ENCODE data around the gene KRTAP5-4. TPM values are rescaled to one million over a fixed set of nuclear protein-coding genes. Genes with fewer than 3 reads are reported as not detected.
A peak's percentile ranks its signal among the peaks of the same experiment; 100 is the strongest.
"Not testable (repeated sequence)": the region's sequence is repeated elsewhere in the genome, so short reads cannot be mapped to it uniquely, and the experiment has no call there.

KRTAP5-4 gene
- total RNA-seq, 1 experiment from 2014 or later = not detected

DNA sequence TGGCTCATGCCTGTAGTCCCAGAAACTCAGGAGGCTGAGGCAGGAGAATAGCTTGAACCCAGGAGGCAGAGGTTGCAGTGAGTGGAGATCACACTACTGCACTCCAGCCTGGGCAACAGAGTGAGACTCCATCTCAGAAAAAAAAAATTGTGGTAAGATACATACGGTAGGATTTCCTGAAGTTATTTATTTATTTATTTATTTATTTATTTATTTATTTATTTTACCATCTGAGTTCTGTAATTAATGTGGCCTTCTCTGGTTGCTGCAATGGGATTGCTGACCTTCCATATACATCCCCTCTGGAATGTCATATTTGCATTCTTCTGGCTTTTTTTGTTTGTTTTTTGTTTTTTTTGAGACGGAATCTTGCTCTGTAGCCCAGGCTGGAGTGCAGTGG is 39.0 kb downstream of the KRTAP5-4 start:
- not testable (repeated sequence) for H3K4me1 ChIP-seq (ENCODE audit: low read length); H3K9ac ChIP-seq (ENCODE audit: low read length); H3K9me3 ChIP-seq (ENCODE audit: low read length); H4K20me1 ChIP-seq (ENCODE audit: insufficient read depth, low read depth, low read length); H3K4me3 ChIP-seq (ENCODE audit: low read length); H3K27ac ChIP-seq (ENCODE audit: low read length); H3K36me3 ChIP-seq (ENCODE audit: insufficient read depth, low read length); DNase-seq; H3K9me2 ChIP-seq (replicated peaks; ENCODE audit: insufficient read depth, low read length); H2AFZ ChIP-seq (ENCODE audit: low read length); H3K79me2 ChIP-seq (ENCODE audit: low read length); H3K4me2 ChIP-seq (ENCODE audit: low read depth, low read length, poor library complexity, severe bottlenecking); H3K27me3 ChIP-seq (ENCODE audit: low read length)

DNA sequence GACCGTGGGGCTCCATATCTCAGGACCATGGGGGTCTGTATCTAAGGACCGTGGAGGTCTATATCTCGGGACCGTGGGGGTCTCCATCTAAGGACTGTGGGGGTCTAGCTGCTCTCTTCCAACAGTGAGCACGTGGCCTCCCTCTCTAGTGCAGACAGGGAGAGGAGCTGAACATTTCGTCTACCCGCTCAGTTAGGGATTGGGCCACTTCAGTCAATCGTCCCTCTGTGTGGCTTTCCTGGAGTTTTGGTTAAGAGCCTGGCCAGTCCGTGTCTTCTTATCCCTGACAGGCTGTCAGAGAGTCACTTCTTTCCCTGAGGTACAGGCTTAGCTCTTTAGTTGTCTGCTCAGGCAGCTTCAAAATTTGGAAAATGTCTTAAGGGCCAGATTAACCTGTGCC is 40.0 kb downstream of the KRTAP5-4 start:
- H4K20me1 ChIP-seq (ENCODE audit: insufficient read depth, low read depth, low read length) = no peaks in the 10 kb centered on the region
- H3K9ac ChIP-seq (ENCODE audit: low read length) = no peak overlapping the region
- H3K79me2 ChIP-seq (ENCODE audit: low read length) = no peaks in the 10 kb centered on the region
- no peaks in the 10 kb centered on the region for H3K27me3 ChIP-seq (ENCODE audit: low read length)
- H3K27ac ChIP-seq (ENCODE audit: low read length) = no peak overlapping the region
- H3K9me2 ChIP-seq (replicated peaks; ENCODE audit: insufficient read depth, low read length) = no peaks in the 10 kb centered on the region
- no peak overlapping the region for H3K4me2 ChIP-seq (ENCODE audit: low read depth, low read length, poor library complexity, severe bottlenecking)
- DNase-seq = no peak
- H3K4me3 ChIP-seq (ENCODE audit: low read length) = no peak overlapping the region
- no peaks in the 10 kb centered on the region for H3K9me3 ChIP-seq (ENCODE audit: low read length)
- H2AFZ ChIP-seq (ENCODE audit: low read length) = no peak overlapping the region
- H3K4me1 ChIP-seq (ENCODE audit: low read length) = peaks cover 5% of the 10 kb centered on the region; the same call in 1 of the 2 replicates
- H3K36me3 ChIP-seq (ENCODE audit: insufficient read depth, low read length) = no peaks in the 10 kb centered on the region

DNA sequence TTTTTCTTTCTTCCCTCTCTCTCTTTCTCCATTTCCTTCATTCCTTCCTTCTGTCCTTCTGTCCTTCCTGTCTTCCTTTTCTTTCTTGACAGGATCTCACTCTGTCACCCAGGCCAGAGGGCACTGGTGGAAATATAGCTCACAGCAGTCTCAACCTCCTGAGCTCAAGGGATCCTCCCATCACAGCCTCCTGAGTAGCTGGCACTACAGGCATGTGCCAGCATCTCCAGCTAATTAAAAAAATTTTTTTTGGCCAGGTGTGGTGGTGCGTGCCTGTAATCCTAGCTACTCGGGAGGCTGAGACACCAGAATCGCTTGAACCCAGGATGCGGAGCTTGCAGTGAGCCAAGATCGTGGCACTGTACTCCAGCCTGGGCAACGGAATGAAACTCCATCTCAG is 45.1 kb downstream of the KRTAP5-4 start:
- no peaks in the 10 kb centered on the region for H3K9me2 ChIP-seq (replicated peaks; ENCODE audit: insufficient read depth, low read length)
- no peaks in the 10 kb centered on the region for H3K9me3 ChIP-seq (ENCODE audit: low read length)
- H3K4me1 ChIP-seq (ENCODE audit: low read length) = peaks cover 24% of the 10 kb centered on the region
- no peaks in the 10 kb centered on the region for H3K79me2 ChIP-seq (ENCODE audit: low read length)
- H3K9ac ChIP-seq (ENCODE audit: low read length) = no peak overlapping the region
- H4K20me1 ChIP-seq (ENCODE audit: insufficient read depth, low read depth, low read length) = peaks cover 13% of the 10 kb centered on the region
- H2AFZ ChIP-seq (ENCODE audit: low read length) = no peak overlapping the region
- DNase-seq = no peak
- H3K36me3 ChIP-seq (ENCODE audit: insufficient read depth, low read length) = no peaks in the 10 kb centered on the region
- no peak overlapping the region for H3K4me2 ChIP-seq (ENCODE audit: low read depth, low read length, poor library complexity, severe bottlenecking)
- no peaks in the 10 kb centered on the region for H3K27me3 ChIP-seq (ENCODE audit: low read length)
- no peak overlapping the region for H3K4me3 ChIP-seq (ENCODE audit: low read length)
- no peak overlapping the region for H3K27ac ChIP-seq (ENCODE audit: low read length)

DNA sequence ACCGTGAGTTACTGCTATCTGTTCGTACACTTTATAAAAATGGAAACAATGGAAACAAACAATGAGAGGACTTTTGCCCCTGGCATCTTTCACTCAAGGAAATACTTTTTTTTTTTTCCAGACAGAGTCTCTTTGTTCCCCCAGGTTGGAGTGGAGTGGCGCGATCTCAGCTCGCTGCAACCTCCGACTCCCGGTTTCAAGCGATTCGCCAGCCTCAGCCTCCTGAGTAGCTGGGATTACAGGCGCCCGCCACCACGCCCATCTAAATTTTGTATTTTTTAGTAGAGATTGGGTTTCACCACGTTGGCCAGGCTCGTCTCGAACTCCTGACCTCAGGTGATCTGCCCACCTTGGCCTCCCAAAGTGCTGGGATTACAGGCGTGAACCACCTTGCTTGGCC is 46.2 kb downstream of the KRTAP5-4 start:
- H2AFZ ChIP-seq (ENCODE audit: low read length); H3K4me3 ChIP-seq (ENCODE audit: low read length); DNase-seq; H3K27ac ChIP-seq (ENCODE audit: low read length); H3K9me3 ChIP-seq (ENCODE audit: low read length); H3K9me2 ChIP-seq (replicated peaks; ENCODE audit: insufficient read depth, low read length); H3K9ac ChIP-seq (ENCODE audit: low read length); H3K79me2 ChIP-seq (ENCODE audit: low read length); H3K36me3 ChIP-seq (ENCODE audit: insufficient read depth, low read length); H3K4me2 ChIP-seq (ENCODE audit: low read depth, low read length, poor library complexity, severe bottlenecking); H3K27me3 ChIP-seq (ENCODE audit: low read length): not testable (repeated sequence)
- Histone ChIP-seq H3K4me1 (ENCODE audit: low read length) (peaks cover 24% of the 10 kb centered on the region), H4K20me1 (ENCODE audit: insufficient read depth, low read depth, low read length) (peaks cover 13% of the 10 kb centered on the region)

DNA sequence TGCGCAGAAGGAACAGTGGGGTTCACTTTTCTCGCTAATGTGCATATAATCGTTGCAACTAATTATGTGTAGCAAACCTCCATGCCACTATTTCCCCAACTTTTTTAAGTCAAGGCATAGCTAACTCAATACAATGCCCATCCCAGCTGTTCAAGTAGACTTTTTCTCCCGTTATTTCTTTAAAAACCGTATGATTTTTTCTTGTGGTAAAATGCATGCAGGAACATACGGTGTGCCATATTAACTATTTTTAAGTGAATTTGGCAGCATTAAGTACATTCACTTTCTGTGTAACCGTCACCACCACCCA is 47.0 kb downstream of the KRTAP5-4 start:
- H3K9me3 ChIP-seq (ENCODE audit: low read length) = no peaks in the 10 kb centered on the region
- no peak overlapping the region for H3K4me2 ChIP-seq (ENCODE audit: low read depth, low read length, poor library complexity, severe bottlenecking)
- no peak for DNase-seq
- no peaks in the 10 kb centered on the region for H3K27me3 ChIP-seq (ENCODE audit: low read length)
- no peak overlapping the region for H3K4me3 ChIP-seq (ENCODE audit: low read length)
- H3K36me3 ChIP-seq (ENCODE audit: insufficient read depth, low read length) = no peaks in the 10 kb centered on the region
- H3K79me2 ChIP-seq (ENCODE audit: low read length) = no peaks in the 10 kb centered on the region
- no peak overlapping the region for H3K9ac ChIP-seq (ENCODE audit: low read length)
- peaks cover 24% of the 10 kb centered on the region for H3K4me1 ChIP-seq (ENCODE audit: low read length)
- H2AFZ ChIP-seq (ENCODE audit: low read length) = no peak overlapping the region
- H3K9me2 ChIP-seq (replicated peaks; ENCODE audit: insufficient read depth, low read length) = no peaks in the 10 kb centered on the region
- H3K27ac ChIP-seq (ENCODE audit: low read length) = no peak overlapping the region
- peaks cover 17% of the 10 kb centered on the region for H4K20me1 ChIP-seq (ENCODE audit: insufficient read depth, low read depth, low read length)

DNA sequence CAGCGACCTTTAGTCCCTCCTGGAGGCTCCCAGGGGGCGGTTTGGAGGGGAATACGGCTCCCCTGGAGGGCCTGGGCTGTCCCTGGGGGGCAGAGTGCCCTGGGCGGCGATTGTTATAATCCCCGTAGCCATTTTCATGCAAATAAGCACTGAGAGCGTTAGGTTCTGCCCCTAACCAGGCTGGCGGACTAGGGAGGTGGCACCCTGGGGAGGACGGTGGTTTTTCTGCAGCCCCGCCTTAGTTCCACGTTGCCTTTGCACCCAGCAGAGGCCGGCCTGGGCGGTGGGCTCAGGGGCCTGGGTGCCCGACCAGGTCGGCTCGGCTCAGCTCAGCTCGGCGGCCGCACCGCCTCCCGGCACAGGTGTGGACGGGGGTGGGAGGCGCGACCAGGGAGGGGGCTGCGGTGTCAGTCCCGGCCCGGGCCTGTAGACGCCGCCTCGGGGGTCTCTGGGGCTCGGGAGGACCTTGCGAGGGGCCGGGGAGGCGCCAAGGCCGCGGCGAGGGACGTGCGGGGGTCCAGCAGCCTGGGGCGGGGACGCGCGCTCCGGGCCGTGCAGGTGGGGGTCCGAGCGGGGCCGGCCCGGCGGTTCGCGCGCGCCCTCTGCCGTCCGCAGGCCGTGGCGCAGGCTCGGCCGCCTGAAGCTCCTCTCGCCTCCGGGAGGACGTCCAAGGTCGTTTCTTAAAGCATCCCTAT is 47.6 kb downstream of the KRTAP5-4 start:
- Histone ChIP-seq H3K36me3 (ENCODE audit: insufficient read depth, low read length) (no peaks in the 10 kb centered on the region), H3K4me2 (ENCODE audit: low read depth, low read length, poor library complexity, severe bottlenecking) (peak overlapping the region; percentile 74), H3K27ac (ENCODE audit: low read length) (no peak overlapping the region), H3K9me2 (replicated peaks; ENCODE audit: insufficient read depth, low read length) (no peaks in the 10 kb centered on the region), H3K79me2 (ENCODE audit: low read length) (no peaks in the 10 kb centered on the region), H3K27me3 (ENCODE audit: low read length) (no peaks in the 10 kb centered on the region), H3K9me3 (ENCODE audit: low read length) (no peaks in the 10 kb centered on the region), H4K20me1 (ENCODE audit: insufficient read depth, low read depth, low read length) (peaks cover 22% of the 10 kb centered on the region), H3K4me3 (ENCODE audit: low read length) (peak overlapping the region; percentile 54; the same call in 1 of the 2 replicates), H2AFZ (ENCODE audit: low read length) (no peak overlapping the region), H3K4me1 (ENCODE audit: low read length) (peaks cover 24% of the 10 kb centered on the region), H3K9ac (ENCODE audit: low read length) (no peak overlapping the region)
- peak; percentile 89 for DNase-seq

DNA sequence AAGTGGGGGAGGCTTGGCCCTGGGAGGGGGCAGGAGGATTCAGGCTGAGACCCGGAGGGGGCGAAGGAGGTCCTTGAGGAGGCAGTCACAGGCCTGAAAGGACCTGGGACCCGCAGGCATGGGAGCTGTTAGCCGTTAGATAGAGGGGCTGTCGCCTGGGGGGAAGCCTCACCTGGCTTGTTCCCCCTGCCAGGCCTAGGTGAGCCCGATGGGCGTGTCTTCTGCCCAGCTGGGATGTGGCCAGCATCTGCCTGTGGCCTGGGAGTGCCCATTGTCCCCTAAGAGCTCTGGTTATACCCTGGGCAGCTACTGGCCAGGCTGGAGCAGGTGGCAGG is 48.1 kb downstream of the KRTAP5-4 start:
- DNase-seq = no peak
- Histone ChIP-seq H3K9me3 (ENCODE audit: low read length) (no peaks in the 10 kb centered on the region), H3K4me2 (ENCODE audit: low read depth, low read length, poor library complexity, severe bottlenecking) (peak overlapping the region; percentile 74), H3K36me3 (ENCODE audit: insufficient read depth, low read length) (no peaks in the 10 kb centered on the region), H3K27ac (ENCODE audit: low read length) (no peak overlapping the region), H3K4me1 (ENCODE audit: low read length) (peaks cover 24% of the 10 kb centered on the region), H3K9ac (ENCODE audit: low read length) (no peak overlapping the region), H4K20me1 (ENCODE audit: insufficient read depth, low read depth, low read length) (peaks cover 27% of the 10 kb centered on the region), H2AFZ (ENCODE audit: low read length) (no peak overlapping the region), H3K27me3 (ENCODE audit: low read length) (no peaks in the 10 kb centered on the region), H3K4me3 (ENCODE audit: low read length) (0 out of 2 replicates have a peak overlapping the region, but pooled peaks have one; percentile 54), H3K79me2 (ENCODE audit: low read length) (no peaks in the 10 kb centered on the region), H3K9me2 (replicated peaks; ENCODE audit: insufficient read depth, low read length) (no peaks in the 10 kb centered on the region)

DNA sequence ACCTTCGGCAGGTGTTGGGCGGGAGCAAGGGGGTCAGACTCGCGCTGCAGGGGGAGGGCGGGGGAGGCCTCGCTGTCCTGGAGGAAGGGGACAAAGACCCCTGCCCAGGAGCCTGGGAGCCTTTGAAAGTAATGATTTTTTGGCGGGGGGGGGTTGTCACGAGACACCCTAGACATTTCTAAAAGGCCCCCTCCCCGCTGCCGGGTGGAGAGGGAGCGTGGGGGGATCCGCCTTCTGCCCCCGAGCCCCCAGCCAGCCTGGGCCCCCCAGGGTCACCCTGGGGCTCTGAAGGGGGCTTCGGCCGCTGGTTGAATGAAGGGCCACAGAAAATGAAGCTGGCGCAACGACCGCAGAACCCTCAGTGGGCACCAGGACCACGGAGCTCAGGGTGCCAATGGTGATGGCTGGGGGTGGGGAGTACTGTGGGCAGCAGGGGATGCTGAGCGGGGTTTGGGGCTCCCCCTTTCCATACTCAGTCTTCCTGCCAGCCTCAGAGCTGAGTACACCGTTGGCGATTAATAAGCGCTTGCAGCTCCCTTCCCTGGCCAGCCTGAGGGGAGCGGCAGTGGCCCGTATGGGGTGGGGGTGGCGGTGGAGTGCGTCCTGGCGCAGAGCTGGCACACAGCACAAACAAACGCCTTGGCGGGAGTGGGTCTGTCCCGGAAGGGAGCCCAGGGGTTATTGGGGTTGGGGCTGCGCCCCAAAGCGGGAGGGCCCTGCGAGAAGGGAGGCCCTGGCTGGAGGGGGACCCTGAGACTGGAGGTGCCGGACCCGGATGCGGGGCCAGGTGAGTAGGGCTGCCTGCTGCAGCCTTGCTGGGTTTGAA is 48.6 kb downstream of the KRTAP5-4 start:
- Histone ChIP-seq H3K27me3 (ENCODE audit: low read length) (no peaks in the 10 kb centered on the region), H2AFZ (ENCODE audit: low read length) (no peak overlapping the region), H3K27ac (ENCODE audit: low read length) (no peak overlapping the region), H3K9ac (ENCODE audit: low read length) (no peak overlapping the region), H3K79me2 (ENCODE audit: low read length) (no peaks in the 10 kb centered on the region), H3K9me2 (replicated peaks; ENCODE audit: insufficient read depth, low read length) (no peaks in the 10 kb centered on the region), H3K36me3 (ENCODE audit: insufficient read depth, low read length) (no peaks in the 10 kb centered on the region), H3K4me1 (ENCODE audit: low read length) (peaks cover 28% of the 10 kb centered on the region), H4K20me1 (ENCODE audit: insufficient read depth, low read depth, low read length) (peaks cover 31% of the 10 kb centered on the region), H3K4me2 (ENCODE audit: low read depth, low read length, poor library complexity, severe bottlenecking) (peak overlapping the region; percentile 74), H3K4me3 (ENCODE audit: low read length) (0 out of 2 replicates have a peak overlapping the region, but pooled peaks have one; percentile 54), H3K9me3 (ENCODE audit: low read length) (no peaks in the 10 kb centered on the region)
- no peak for DNase-seq
